ENCODE data around the gene RNMT. TPM values are rescaled to one million over a fixed set of nuclear protein-coding genes. Genes with fewer than 3 reads are reported as not detected.

Gene RNMT
- total RNA-seq (2021; ENCODE audit: unreplicated experiment) = 58.0 TPM
- polyA plus RNA-seq (2012) = 22.8 and 25.0 TPM in 2 replicates
- Bru-seq, nascent RNA = percentile 95 among the genes with signal in this experiment
- percentile 89 among the genes with signal in this experiment for BruChase-seq, experiment 1, labeled RNA remaining after a 6-hour chase
- BruChase-seq, experiment 2, labeled RNA remaining after a 2-hour chase = percentile 91 among the genes with signal in this experiment
- long read RNA-seq, full-length matches to known transcripts = 11 of 41 reads
- long read RNA-seq, partial matches to known transcripts = 11 of 41 reads
- long read RNA-seq, other reads (novel, unspliced or antisense) = 19 of 41 reads

- CTCF ChIA-PET = no interaction called here
- peak within 1 kb of the TSS; percentile 83 for H3K27ac ChIP-seq (ENCODE audit: low read depth, low read length)
- TF ChIP-seq ELF1 (IDR thresholded peaks at IDR 0.05; ENCODE audit: borderline replicate concordance, low read depth) (peak; percentile 83), CEBPB (IDR thresholded peaks at IDR 0.05; ENCODE audit: low read depth) (no peak), EZH2 (IDR thresholded peaks at IDR 0.05) (no peak), YY1 (IDR thresholded peaks at IDR 0.05; ENCODE audit: extremely low read depth, insufficient replicate concordance, low read depth, low read length) (no peak), EGR1 (IDR thresholded peaks at IDR 0.05; ENCODE audit: low read depth) (peak; percentile 57; the same call in 1 of the 2 replicates), FOSL1 (IDR thresholded peaks at IDR 0.05; ENCODE audit: low read depth) (no peak), RAD21 (IDR thresholded peaks at IDR 0.05; ENCODE audit: low read depth) (no peak; the same call in 1 of the 2 replicates), SIN3A (IDR thresholded peaks at IDR 0.05; ENCODE audit: low read depth) (peak; percentile 98), POLR2A (IDR thresholded peaks at IDR 0.05; ENCODE audit: borderline replicate concordance, extremely low read depth, insufficient read depth, insufficient read length) (peak; percentile 43), SRF (IDR thresholded peaks at IDR 0.05; ENCODE audit: low read depth) (peak; percentile 66; the same call in 1 of the 2 replicates), JUND (IDR thresholded peaks at IDR 0.05) (peak; percentile 56), MAX (IDR thresholded peaks at IDR 0.05) (peak; percentile 99), ZFX (IDR thresholded peaks at IDR 0.05) (peak; percentile 85), TCF7L2 (IDR thresholded peaks at IDR 0.05; ENCODE audit: borderline replicate concordance, extremely low read depth, insufficient read depth, insufficient read length) (peak; percentile 26), POLR2AphosphoS5 (IDR thresholded peaks at IDR 0.05; ENCODE audit: low read depth, low read length) (peak; percentile 84), CBX3 (IDR thresholded peaks at IDR 0.05; ENCODE audit: low read depth) (peak; percentile 91), ZNF274 (IDR thresholded peaks at IDR 0.05; ENCODE audit: low read depth, low read length) (no peak), EZH2phosphoT487 (IDR thresholded peaks at IDR 0.05; ENCODE audit: borderline replicate concordance) (no peak)
- TF ChIP-seq, protein P1, sequence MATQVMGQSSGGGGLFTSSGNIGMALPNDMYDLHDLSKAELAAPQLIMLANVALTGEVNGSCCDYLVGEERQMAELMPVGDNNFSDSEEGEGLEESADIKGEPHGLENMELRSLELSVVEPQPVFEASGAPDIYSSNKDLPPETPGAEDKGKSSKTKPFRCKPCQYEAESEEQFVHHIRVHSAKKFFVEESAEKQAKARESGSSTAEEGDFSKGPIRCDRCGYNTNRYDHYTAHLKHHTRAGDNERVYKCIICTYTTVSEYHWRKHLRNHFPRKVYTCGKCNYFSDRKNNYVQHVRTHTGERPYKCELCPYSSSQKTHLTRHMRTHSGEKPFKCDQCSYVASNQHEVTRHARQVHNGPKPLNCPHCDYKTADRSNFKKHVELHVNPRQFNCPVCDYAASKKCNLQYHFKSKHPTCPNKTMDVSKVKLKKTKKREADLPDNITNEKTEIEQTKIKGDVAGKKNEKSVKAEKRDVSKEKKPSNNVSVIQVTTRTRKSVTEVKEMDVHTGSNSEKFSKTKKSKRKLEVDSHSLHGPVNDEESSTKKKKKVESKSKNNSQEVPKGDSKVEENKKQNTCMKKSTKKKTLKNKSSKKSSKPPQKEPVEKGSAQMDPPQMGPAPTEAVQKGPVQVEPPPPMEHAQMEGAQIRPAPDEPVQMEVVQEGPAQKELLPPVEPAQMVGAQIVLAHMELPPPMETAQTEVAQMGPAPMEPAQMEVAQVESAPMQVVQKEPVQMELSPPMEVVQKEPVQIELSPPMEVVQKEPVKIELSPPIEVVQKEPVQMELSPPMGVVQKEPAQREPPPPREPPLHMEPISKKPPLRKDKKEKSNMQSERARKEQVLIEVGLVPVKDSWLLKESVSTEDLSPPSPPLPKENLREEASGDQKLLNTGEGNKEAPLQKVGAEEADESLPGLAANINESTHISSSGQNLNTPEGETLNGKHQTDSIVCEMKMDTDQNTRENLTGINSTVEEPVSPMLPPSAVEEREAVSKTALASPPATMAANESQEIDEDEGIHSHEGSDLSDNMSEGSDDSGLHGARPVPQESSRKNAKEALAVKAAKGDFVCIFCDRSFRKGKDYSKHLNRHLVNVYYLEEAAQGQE (IDR thresholded peaks at IDR 0.05; ENCODE audit: low read depth) = no peak
- TF ChIP-seq, protein P2, sequence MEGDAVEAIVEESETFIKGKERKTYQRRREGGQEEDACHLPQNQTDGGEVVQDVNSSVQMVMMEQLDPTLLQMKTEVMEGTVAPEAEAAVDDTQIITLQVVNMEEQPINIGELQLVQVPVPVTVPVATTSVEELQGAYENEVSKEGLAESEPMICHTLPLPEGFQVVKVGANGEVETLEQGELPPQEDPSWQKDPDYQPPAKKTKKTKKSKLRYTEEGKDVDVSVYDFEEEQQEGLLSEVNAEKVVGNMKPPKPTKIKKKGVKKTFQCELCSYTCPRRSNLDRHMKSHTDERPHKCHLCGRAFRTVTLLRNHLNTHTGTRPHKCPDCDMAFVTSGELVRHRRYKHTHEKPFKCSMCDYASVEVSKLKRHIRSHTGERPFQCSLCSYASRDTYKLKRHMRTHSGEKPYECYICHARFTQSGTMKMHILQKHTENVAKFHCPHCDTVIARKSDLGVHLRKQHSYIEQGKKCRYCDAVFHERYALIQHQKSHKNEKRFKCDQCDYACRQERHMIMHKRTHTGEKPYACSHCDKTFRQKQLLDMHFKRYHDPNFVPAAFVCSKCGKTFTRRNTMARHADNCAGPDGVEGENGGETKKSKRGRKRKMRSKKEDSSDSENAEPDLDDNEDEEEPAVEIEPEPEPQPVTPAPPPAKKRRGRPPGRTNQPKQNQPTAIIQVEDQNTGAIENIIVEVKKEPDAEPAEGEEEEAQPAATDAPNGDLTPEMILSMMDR (IDR thresholded peaks at IDR 0.05 in 2 of 3, conservative IDR thresholded peaks at IDR 0.05 in 1 of 3; ENCODE audit: borderline replicate concordance in 1 of 3, insufficient read depth in 1 of 3, low read depth in 2 of 3, low read length in 2 of 3) = no peak
- TF ChIP-seq, protein P3, sequence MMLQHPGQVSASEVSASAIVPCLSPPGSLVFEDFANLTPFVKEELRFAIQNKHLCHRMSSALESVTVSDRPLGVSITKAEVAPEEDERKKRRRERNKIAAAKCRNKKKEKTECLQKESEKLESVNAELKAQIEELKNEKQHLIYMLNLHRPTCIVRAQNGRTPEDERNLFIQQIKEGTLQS (IDR thresholded peaks at IDR 0.05) = no peak
Measured at GRCh38 chr18:13726232-13726971, at the start of gene RNMT, which contains the start of gene FAM210A. Gene RNMT, plus strand, starts transcription at chr18:13726673. Its CDS starts 4,845 bp downstream, at chr18:13731518. Gene FAM210A, minus strand, starts transcription at chr18:13726558. Its CDS starts 44,481 bp downstream, at chr18:13682077.

More at GRCh38 chr18:13726232-13726971, at the start of gene RNMT, which contains the start of gene FAM210A:
- H3K9ac ChIP-seq (ENCODE audit: low read length) = peak within 1 kb of the TSS; percentile 90
- 0 out of 4 replicates have a peak, but pooled peaks cover 0 to under 1% of the 10 kb centered on the region in 2 experiments for H3K36me3 ChIP-seq (ENCODE audit: control insufficient read depth in 1 of 2, insufficient read depth in 2 of 2, low read length in 2 of 2)
- H3K4me1 ChIP-seq (ENCODE audit: control insufficient read depth in 1 of 2, insufficient read depth in 2 of 2, low read length in 2 of 2) = peaks cover 4 to 22% of the 10 kb centered on the region in 2 experiments; a peak in 2 of 4 replicates
- no peaks in the 10 kb centered on the region for H3K9me2 ChIP-seq (ENCODE audit: insufficient read depth)
- intact Hi-C loops (cut with micrococcal nuclease) = loop anchor here (1.0 kb wide), 1 partner anchor 16 kb away; no protein-coding TSS in a partner anchor
- BruUV-seq (replicated peaks) = no TSS peak
- H3K79me2 ChIP-seq (ENCODE audit: insufficient read depth, low read length) = peaks cover 97% of the 10 kb centered on the region
- POLR2A ChIA-PET = interaction anchor here (0.9 to 1.4 kb wide), 2 partner anchors 14 to 15 kb away, joined by 3 to 4 read pairs; no protein-coding TSS in a partner anchor
- peak within 1 kb of the TSS; percentile 89 to 93 for H3K4me3 ChIP-seq (replicated peaks in 1 of 2; ENCODE audit: low read depth in 1 of 2, low read length in 2 of 2)
- H3K27me3 ChIP-seq (ENCODE audit: insufficient read depth, low read length) = no peaks in the 10 kb centered on the region
- H3K9me3 ChIP-seq (ENCODE audit: control insufficient read depth in 1 of 2, insufficient read depth in 1 of 2, low read depth in 1 of 2, low read length in 2 of 2) = no peaks in the 10 kb centered on the region
- H2AFZ ChIP-seq (ENCODE audit: low read depth, low read length, poor library complexity, severe bottlenecking) = no peak within 1 kb of the TSS
- H4K20me1 ChIP-seq (ENCODE audit: insufficient read depth) = no peaks in the 10 kb centered on the region
- peak within 1 kb of the TSS; percentile 89 for H3K4me2 ChIP-seq (ENCODE audit: low read length)
- peak; percentile 95 for ATAC-seq
- peak; percentile 90 for DNase-seq (ENCODE audit: low read depth, low spot score)
- RAD21 ChIA-PET (ENCODE audit: low non-redundant PET in 1 of 2, low total read pairs in 2 of 2, uncharacterized antibody in 2 of 2, unreplicated experiment in 2 of 2) = no interaction called here

Data from HCT116 (cell line).